WI38 (cell line): ENCODE data around the gene MBD5.

Experiments
- H3K4me3 ChIP-seq: 2 replicates; pipeline ENCODE4 v1.5.1; 2011; ENCODE audit warnings: low read depth, mild to moderate bottlenecking, control low read depth, low read length
- TF ChIP-seq, protein P1 (sequence below): IDR thresholded peaks from 2 replicates; pipeline ENCODE4 v1.5.1; 2012; ENCODE audit warnings: low read depth, mild to moderate bottlenecking, control low read depth, low read length

MBD5 gene

DNA sequence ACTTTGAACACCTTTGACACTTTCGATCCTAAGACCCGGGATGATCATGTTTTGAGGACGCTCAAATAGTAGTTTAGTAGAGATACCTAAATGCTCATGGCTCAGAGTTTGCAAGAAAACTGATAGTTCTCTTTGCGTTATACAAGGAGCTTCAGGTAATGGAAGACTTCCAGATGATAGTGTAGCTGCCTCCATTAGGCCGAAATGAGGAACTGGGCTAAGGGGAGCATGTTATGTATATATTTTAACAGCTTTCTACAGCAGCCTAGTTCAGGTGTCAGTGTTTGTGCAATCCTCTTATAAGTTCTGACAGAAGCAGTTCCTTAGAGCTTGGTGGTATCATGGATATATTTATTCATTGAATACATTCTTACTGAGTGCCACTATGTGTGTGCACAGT lies 496.9 kb downstream of the MBD5 start:
- H3K4me3 ChIP-seq, result no peak overlapping the region
- TF ChIP-seq, protein P1, sequence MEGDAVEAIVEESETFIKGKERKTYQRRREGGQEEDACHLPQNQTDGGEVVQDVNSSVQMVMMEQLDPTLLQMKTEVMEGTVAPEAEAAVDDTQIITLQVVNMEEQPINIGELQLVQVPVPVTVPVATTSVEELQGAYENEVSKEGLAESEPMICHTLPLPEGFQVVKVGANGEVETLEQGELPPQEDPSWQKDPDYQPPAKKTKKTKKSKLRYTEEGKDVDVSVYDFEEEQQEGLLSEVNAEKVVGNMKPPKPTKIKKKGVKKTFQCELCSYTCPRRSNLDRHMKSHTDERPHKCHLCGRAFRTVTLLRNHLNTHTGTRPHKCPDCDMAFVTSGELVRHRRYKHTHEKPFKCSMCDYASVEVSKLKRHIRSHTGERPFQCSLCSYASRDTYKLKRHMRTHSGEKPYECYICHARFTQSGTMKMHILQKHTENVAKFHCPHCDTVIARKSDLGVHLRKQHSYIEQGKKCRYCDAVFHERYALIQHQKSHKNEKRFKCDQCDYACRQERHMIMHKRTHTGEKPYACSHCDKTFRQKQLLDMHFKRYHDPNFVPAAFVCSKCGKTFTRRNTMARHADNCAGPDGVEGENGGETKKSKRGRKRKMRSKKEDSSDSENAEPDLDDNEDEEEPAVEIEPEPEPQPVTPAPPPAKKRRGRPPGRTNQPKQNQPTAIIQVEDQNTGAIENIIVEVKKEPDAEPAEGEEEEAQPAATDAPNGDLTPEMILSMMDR, result no peak

GRCh38 chr2:148519013-148519412 lies 498.1 kb downstream of the MBD5 start:
- TF ChIP-seq, protein P1, result no peak

DNA sequence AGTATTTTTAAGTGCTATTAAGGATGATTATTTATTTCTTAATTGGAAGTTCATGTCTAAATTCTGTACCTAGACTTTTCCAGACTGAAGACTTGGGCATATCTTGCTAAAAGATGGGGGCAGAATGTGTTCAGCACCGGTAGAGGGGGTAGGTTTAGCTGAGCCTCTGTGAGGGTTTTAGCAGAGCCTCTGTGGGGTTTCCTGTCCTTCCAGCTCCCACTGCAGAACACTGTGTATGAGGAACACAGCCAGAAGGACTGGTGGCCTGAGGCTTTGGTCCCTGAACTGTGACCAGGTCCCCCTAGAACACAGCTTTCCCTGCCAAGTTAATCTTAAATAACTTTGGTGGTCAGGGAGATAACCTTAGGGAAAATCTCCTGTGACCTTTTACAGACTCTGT lies 500.3 kb downstream of the MBD5 start:
- H3K4me3 ChIP-seq, result no peak overlapping the region
- TF ChIP-seq, protein P1, result no peak

More at GRCh38 chr2:148519013-148519412, 498.1 kb downstream of the MBD5 start:
- no peak overlapping the region for H3K4me3 ChIP-seq

DNA sequence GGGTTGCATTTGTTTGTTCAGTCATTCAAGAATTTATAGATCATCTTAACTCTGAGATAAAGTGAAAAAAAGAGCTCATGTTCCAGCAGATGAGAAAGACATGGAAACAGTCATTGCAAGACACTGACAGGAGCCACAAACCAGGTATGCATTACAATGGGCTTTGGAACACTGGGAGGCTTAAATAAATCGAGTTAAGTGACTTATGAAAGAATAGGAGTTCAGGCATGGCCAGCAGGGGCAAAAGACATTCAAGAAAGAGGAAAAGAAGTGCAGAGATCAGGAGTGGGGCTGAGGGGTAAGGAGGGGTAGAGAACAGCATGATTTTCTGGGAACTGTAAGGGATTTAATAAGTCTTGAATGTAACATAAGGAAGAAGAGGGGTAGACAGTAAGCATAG lies 502.4 kb downstream of the MBD5 start:
- no peak overlapping the region for H3K4me3 ChIP-seq
- TF ChIP-seq, protein P1, result no peak

DNA sequence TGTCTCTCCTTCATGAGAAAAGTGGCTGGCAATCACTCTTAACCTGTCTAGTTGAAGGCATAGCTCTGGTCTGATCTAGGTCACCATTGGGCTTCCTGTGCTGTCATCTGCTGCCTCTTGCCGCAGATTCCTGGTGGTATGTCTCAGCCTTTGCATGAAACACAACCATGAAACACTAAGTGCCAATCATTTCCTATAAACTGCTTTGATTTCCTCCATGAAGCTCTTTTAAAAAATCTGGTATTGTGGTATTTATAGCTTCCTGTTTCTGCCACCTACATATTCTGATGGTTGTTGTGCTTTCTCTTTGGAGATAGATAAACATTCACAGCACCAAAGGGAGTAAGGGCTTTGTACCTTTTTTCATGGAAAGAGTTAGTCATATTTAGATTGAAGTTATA lies 503.6 kb downstream of the MBD5 start:
- no peak overlapping the region for H3K4me3 ChIP-seq
- TF ChIP-seq, protein P1, result no peak

DNA sequence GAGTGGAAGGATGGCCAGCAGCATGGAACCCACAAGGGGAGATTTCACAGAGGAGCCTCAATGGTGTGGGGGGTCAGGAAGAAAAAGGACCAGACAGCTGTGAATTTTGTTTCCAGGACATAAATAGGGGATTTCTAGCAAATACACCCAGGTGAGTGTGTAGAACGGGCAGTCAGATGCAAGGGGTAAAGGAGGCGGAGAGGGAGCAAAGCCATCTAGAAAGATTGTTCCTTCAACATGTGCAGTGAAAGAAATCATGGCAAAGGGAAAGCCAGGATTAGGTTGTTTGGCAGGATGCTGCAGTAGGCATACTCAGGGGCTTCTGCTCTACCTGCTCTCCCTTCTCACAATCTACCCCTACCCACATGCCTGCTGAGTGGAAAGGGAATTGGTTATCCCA lies 504.2 kb downstream of the MBD5 start:
- TF ChIP-seq, protein P1, result no peak

DNA sequence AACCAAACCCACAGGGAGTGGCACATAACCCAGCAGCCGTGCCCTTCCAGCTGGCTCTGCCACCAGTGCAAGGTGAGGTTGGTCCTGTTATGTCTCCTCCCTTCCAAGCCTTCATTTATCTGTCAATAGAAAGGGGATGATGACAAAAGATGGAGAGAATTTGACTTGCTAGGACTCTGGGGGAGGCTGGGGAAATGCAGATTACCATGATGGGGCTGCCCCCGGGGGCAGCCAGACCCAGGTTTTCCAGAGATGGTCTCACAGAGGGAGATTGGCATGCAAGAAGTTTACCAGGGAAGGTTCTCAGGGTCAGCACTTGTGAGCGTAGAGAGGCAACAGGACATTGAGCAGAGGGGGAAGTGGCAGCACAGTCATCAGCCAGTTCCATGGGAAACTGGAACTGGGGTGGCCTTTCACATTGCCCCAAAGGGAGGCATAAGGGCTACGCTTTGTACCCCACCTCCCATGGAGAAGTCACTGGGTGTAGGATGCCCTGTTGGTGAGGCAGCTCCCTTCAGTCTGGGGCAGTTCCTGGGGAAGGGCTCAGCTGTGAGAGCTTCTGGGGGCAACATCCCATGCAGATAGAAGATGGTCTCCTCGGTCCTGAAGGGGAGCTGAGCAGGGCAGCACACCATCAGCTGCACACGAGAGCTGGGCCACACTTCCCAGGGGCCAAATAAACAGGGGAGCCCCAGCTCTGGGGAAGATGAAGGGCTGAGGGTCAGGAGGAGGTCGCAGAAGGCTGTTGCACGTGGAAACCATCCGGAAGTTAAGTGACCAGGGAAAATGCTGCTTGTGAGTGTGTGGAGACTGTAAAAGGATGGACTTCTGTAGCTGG lies 505.8 kb downstream of the MBD5 start:
- TF ChIP-seq, protein P1, result no peak
- H3K4me3 ChIP-seq, result no peak overlapping the region

More for the DNA sequence above, 504.2 kb downstream of the MBD5 start:
- no peak overlapping the region for H3K4me3 ChIP-seq
